Glutamatergic neuron (in vitro differentiated cells): ENCODE measurements around the gene PRDX6. TPM values are rescaled to one million over a fixed set of nuclear protein-coding genes. Genes with fewer than 3 reads are reported as not detected.
"Not testable (repeated sequence)": the region's sequence is repeated elsewhere in the genome, so short reads cannot be mapped to it uniquely, and the experiment has no call there.

Experiments
- DNase-seq: peaks from one replicate; pipeline ENCODE4 v3.0.0; 2022
- H3K27ac Mint-ChIP-seq: one replicate; pipeline ENCODE4 v1.8.0; 2020; ENCODE audit warnings: mild to moderate bottlenecking, mixed read lengths, inconsistent platforms; ENCODE audit not compliant: unreplicated experiment
- H3K27me3 Mint-ChIP-seq: one replicate; pipeline ENCODE4 v1.8.0; 2020; ENCODE audit warnings: mild to moderate bottlenecking, moderate library complexity, mixed read lengths, inconsistent platforms; ENCODE audit not compliant: unreplicated experiment
- H3K36me3 Mint-ChIP-seq: one replicate; pipeline ENCODE4 v1.8.0; 2020; ENCODE audit warnings: mild to moderate bottlenecking, mixed read lengths, inconsistent platforms; ENCODE audit not compliant: unreplicated experiment
- H3K4me1 Mint-ChIP-seq: one replicate; pipeline ENCODE4 v1.8.0; 2020; ENCODE audit warnings: mild to moderate bottlenecking, low read depth, mixed read lengths, inconsistent platforms; ENCODE audit not compliant: unreplicated experiment
- H3K4me3 Mint-ChIP-seq: one replicate; pipeline ENCODE4 v1.8.0; 2020; ENCODE audit warnings: mild to moderate bottlenecking, mixed read lengths, inconsistent platforms; ENCODE audit not compliant: unreplicated experiment
- H3K9me3 Mint-ChIP-seq: one replicate; pipeline ENCODE4 v1.8.0; 2020; ENCODE audit warnings: mild to moderate bottlenecking, moderate library complexity, mixed read lengths, inconsistent platforms; ENCODE audit not compliant: unreplicated experiment
- CTCF ChIP-seq: fragments of 200-600 bp; sonication (generic); IDR thresholded peaks from one replicate; pipeline ENCODE4 v1.5.0; 2021; ENCODE audit not compliant: partially characterized antibody, unreplicated experiment
- total RNA-seq: library from RNA; stranded (reverse); fragmentation: NEBNext Ultra II Directional; extraction: Animal tissue kit (Norgen Biotek cat#: 25700); gene quantifications from one replicate; pipeline ENCODE4 v1.2.1, GENCODE V29; 2021; ENCODE audit not compliant: unreplicated experiment

The PRDX6 gene
- total RNA-seq, 1 donor from 2014 or later: 29.3 TPM

GRCh38 chr1:173451981-173452380, 25.2 kb upstream of the PRDX6 start:
- Mint-ChIP-seq H3K4me3 (no peak overlapping the region), H3K4me1 (no peaks in the 10 kb centered on the region), H3K27ac (no peak overlapping the region), H3K36me3 (peaks cover 5% of the 10 kb centered on the region), H3K9me3 (peaks cover 2% of the 10 kb centered on the region), H3K27me3 (no peaks in the 10 kb centered on the region)
- no peak for TF ChIP-seq CTCF
- no peak for DNase-seq

- TF ChIP-seq CTCF: no peak
- no peak overlapping the region for H3K4me3 Mint-ChIP-seq
- H3K9me3 Mint-ChIP-seq: peaks cover 2% of the 10 kb centered on the region
- peaks cover 4% of the 10 kb centered on the region for H3K36me3 Mint-ChIP-seq
- no peak for DNase-seq
- H3K27ac Mint-ChIP-seq: no peak overlapping the region
- no peaks in the 10 kb centered on the region for H3K4me1 Mint-ChIP-seq
- no peaks in the 10 kb centered on the region for H3K27me3 Mint-ChIP-seq
Measured at GRCh38 chr1:173453982-173454381, 23.2 kb upstream of the PRDX6 start.

- H3K4me3 Mint-ChIP-seq: no peak overlapping the region
- no peak overlapping the region for H3K27ac Mint-ChIP-seq
- no peaks in the 10 kb centered on the region for H3K27me3 Mint-ChIP-seq
- no peak for TF ChIP-seq CTCF
- no peak for DNase-seq
- peaks cover 4% of the 10 kb centered on the region for H3K36me3 Mint-ChIP-seq
- H3K9me3 Mint-ChIP-seq: peaks cover 4% of the 10 kb centered on the region
- H3K4me1 Mint-ChIP-seq: no peaks in the 10 kb centered on the region
Measured at GRCh38 chr1:173454966-173455524, 22.1 kb upstream of the PRDX6 start.

- no peak overlapping the region for H3K27ac Mint-ChIP-seq
- DNase-seq: no peak
- no peaks in the 10 kb centered on the region for H3K4me1 Mint-ChIP-seq
- peaks cover 10% of the 10 kb centered on the region for H3K36me3 Mint-ChIP-seq
- no peak overlapping the region for H3K4me3 Mint-ChIP-seq
- peaks cover 4% of the 10 kb centered on the region for H3K9me3 Mint-ChIP-seq
- no peak for TF ChIP-seq CTCF
- peaks cover 2% of the 10 kb centered on the region for H3K27me3 Mint-ChIP-seq
Measured at GRCh38 chr1:173459885-173460284, 17.2 kb upstream of the PRDX6 start.

- DNase-seq, H3K4me1 Mint-ChIP-seq, H3K27me3 Mint-ChIP-seq, H3K27ac Mint-ChIP-seq, H3K9me3 Mint-ChIP-seq, H3K4me3 Mint-ChIP-seq: not testable (repeated sequence)
- peaks cover 17% of the 10 kb centered on the region for H3K36me3 Mint-ChIP-seq
Measured at GRCh38 chr1:173462666-173463065, 14.5 kb upstream of the PRDX6 start.

GRCh38 chr1:173464185-173464584, 12.9 kb upstream of the PRDX6 start:
- not testable (repeated sequence) for H3K4me3 Mint-ChIP-seq, H3K27me3 Mint-ChIP-seq, DNase-seq, H3K4me1 Mint-ChIP-seq, H3K9me3 Mint-ChIP-seq
- Mint-ChIP-seq H3K27ac (peak overlapping the region; percentile 2), H3K36me3 (peaks cover 18% of the 10 kb centered on the region)
